Sigmoid colon (tissue), 7 donors: ENCODE measurements around the gene OPCML. TPM values are rescaled to one million over a fixed set of nuclear protein-coding genes. Genes with fewer than 3 reads are reported as not detected.

Experiments used
- DNase-seq: peaks from one replicate; pipeline ENCODE4 v3.0.0-alpha.2; 2019
- H3K27ac ChIP-seq, 4 donors: fragments of 200-600 bp; sonication (generic); one replicate each; pipeline ENCODE4 v1.5.1; 2016 to 2019; ENCODE audit warnings: mild to moderate bottlenecking in 1 of 4
- H3K27me3 ChIP-seq, 3 donors: fragments of 200-600 bp; sonication (generic); one replicate each; pipeline ENCODE4 v1.5.1; 2019; ENCODE audit warnings: mild to moderate bottlenecking in 1 of 3
- H3K36me3 ChIP-seq, 4 donors: fragments of 200-600 bp; sonication (generic); one replicate each; pipeline ENCODE4 v1.5.1; 2016 to 2019
- H3K4me1 ChIP-seq, 4 donors: fragments of 200-600 bp; sonication (generic); one replicate each; pipeline ENCODE4 v1.5.1; 2017 to 2019
- H3K4me3 ChIP-seq, 4 donors: fragments of 200-600 bp; sonication (generic); one replicate each; pipeline ENCODE4 v1.5.1; 2017 to 2019; ENCODE audit warnings: mild to moderate bottlenecking in 2 of 4, moderate library complexity in 1 of 4
- H3K9me3 ChIP-seq, 4 donors: fragments of 200-600 bp in 3 of 4; sonication (generic) in 3 of 4; one replicate each; pipeline versions ENCODE4 v1.5.1 to v1.6.1; 2013 to 2019
- CTCF ChIP-seq, 4 experiments: fragments of 450-650 bp in 3 of 4; fragments of 200-600 bp in 1 of 4; IDR thresholded peaks; one replicate each; pipeline ENCODE4 v1.5.1; 2016 to 2019; ENCODE audit warnings: antibody characterized with exemption in 4 of 4, mild to moderate bottlenecking in 3 of 4, moderate library complexity in 2 of 4
- EP300 ChIP-seq, 4 donors: sonication (generic); formaldehyde crosslinking; IDR thresholded peaks; one replicate each; pipeline ENCODE4 v1.6.1; 2017; ENCODE audit warnings: antibody characterized with exemption in 4 of 4
- POLR2A ChIP-seq, 2 donors: fragments of 450-650 bp; IDR thresholded peaks; one replicate each; pipeline ENCODE4 v1.6.1; 2016; ENCODE audit warnings: antibody characterized with exemption in 2 of 2, mild to moderate bottlenecking in 2 of 2, moderate library complexity in 2 of 2
- POLR2AphosphoS5 ChIP-seq, 4 donors: sonication (generic); formaldehyde crosslinking; IDR thresholded peaks; one replicate each; pipeline ENCODE4 v1.6.1; 2017; ENCODE audit warnings: antibody characterized with exemption in 4 of 4
- WGBS, 2 donors: extraction: QIAGEN DNeasy Blood & Tissue Kit; methylation state at CpG; one replicate each; pipeline ENCODE4 v1.1.7; 2013; 5-methylcytosine and 5-hydroxymethylcytosine counted together
- intact Hi-C: fragments of 100-400 bp; cut with DNase I; formaldehyde crosslinking; loops from one replicate; pipeline ENCODE4 v1.15.1; 2023
- polyA plus RNA-seq, 3 donors: library from polyadenylated mRNA; stranded (reverse); fragments of 200-250 nt; gene quantifications; one replicate each; pipeline ENCODE4 v1.2.3, GENCODE V29; 2013
- total RNA-seq, 4 donors: library from RNA; depleted of rRNA; stranded (reverse); fragments of >200 nt; gene quantifications; one replicate each; pipeline ENCODE4 v1.1.0, GENCODE V29; 2016
- donor health status: healthy with polysubstance abuse.
- donor health status: Bipolar disorder and iron deficiency.
- donor health status: healthy.

Gene OPCML
- total and polyA plus RNA-seq, 7 donors, result under 0.01 to 0.14 (median 0.03) TPM; not detected in 4

- WGBS, 2 donors, result 79 to 80% methylated on average over 7 of the region's 7 CpGs
Measured at GRCh38 chr11:133399855-133400625, 132.3 kb downstream of the OPCML start.

GRCh38 chr11:133399294-133399693 is 133.0 kb downstream of the OPCML start:
- TF ChIP-seq EP300 (IDR thresholded peaks at IDR 0.05), result no peak
- TF ChIP-seq POLR2AphosphoS5 (IDR thresholded peaks at IDR 0.05), result no peak
- no peak for TF ChIP-seq POLR2A (IDR thresholded peaks at IDR 0.05)
- no peak for TF ChIP-seq CTCF (IDR thresholded peaks at IDR 0.05)
- Histone ChIP-seq H3K27me3 (no peaks in the 10 kb centered on the region), H3K9me3 (no peaks in the 10 kb centered on the region), H3K4me1 (no peaks in the 10 kb centered on the region), H3K4me3 (no peak overlapping the region), H3K36me3 (no peaks in the 10 kb centered on the region), H3K27ac (no peak overlapping the region)
- intact Hi-C loops, result no loop called here
- WGBS, 2 donors, result 66 to 84% methylated on average over 2 of the region's 2 CpGs
- DNase-seq, result no peak

More at GRCh38 chr11:133399855-133400625, 132.3 kb downstream of the OPCML start:
- Histone ChIP-seq H3K36me3 (no peaks in the 10 kb centered on the region), H3K27ac (no peak overlapping the region), H3K27me3 (no peaks in the 10 kb centered on the region), H3K4me1 (no peaks in the 10 kb centered on the region), H3K4me3 (no peak overlapping the region), H3K9me3 (no peaks in the 10 kb centered on the region)
- intact Hi-C loops, result no loop called here
- no peak for TF ChIP-seq POLR2AphosphoS5 (IDR thresholded peaks at IDR 0.05)
- DNase-seq, result no peak

- H3K9me3 ChIP-seq, result peaks cover 0 to 2% (median 0%) of the 10 kb centered on the region in 4 donors
- TF ChIP-seq CTCF (IDR thresholded peaks at IDR 0.05) (no peak), POLR2AphosphoS5 (IDR thresholded peaks at IDR 0.05) (no peak), EP300 (IDR thresholded peaks at IDR 0.05) (no peak), POLR2A (IDR thresholded peaks at IDR 0.05) (no peak)
- 83 to 85% methylated on average over 14 of the region's 14 CpGs for WGBS, 2 donors
- no peak overlapping the region for H3K27ac ChIP-seq
- no peak overlapping the region for H3K4me3 ChIP-seq
- H3K27me3 ChIP-seq, result peaks cover 0 to 11% (median 0%) of the 10 kb centered on the region in 3 donors
- intact Hi-C loops, result no loop called here
- H3K36me3 ChIP-seq, result no peaks in the 10 kb centered on the region
- H3K4me1 ChIP-seq, result no peaks in the 10 kb centered on the region
- no peak for DNase-seq
Measured at GRCh38 chr11:133390803-133391202, 141.5 kb downstream of the OPCML start.

GRCh38 chr11:133388975-133389568 is 143.2 kb downstream of the OPCML start:
- H3K36me3 ChIP-seq, result no peaks in the 10 kb centered on the region
- TF ChIP-seq EP300 (IDR thresholded peaks at IDR 0.05), result no peak
- no peak for TF ChIP-seq CTCF (IDR thresholded peaks at IDR 0.05)
- no peak for TF ChIP-seq POLR2AphosphoS5 (IDR thresholded peaks at IDR 0.05)
- TF ChIP-seq POLR2A (IDR thresholded peaks at IDR 0.05), result no peak
- H3K27ac ChIP-seq, result no peak overlapping the region
- DNase-seq, result no peak
- H3K4me1 ChIP-seq, result no peaks in the 10 kb centered on the region
- WGBS, 2 donors, result 76 to 91% methylated on average over 5 of the region's 5 CpGs
- intact Hi-C loops, result no loop called here
- H3K27me3 ChIP-seq, result peaks cover 0 to 11% (median 4%) of the 10 kb centered on the region in 3 donors
- H3K9me3 ChIP-seq, result peaks cover 0 to 2% (median 0%) of the 10 kb centered on the region in 4 donors
- no peak overlapping the region for H3K4me3 ChIP-seq

GRCh38 chr11:133388260-133388659 is 144.0 kb downstream of the OPCML start:
- peaks cover 0 to 3% (median under 1%) of the 10 kb centered on the region in 4 donors for H3K4me1 ChIP-seq
- 84 to 91% methylated on average over 2 of the region's 2 CpGs for WGBS, 2 donors
- no peak overlapping the region for H3K4me3 ChIP-seq
- peaks cover 0 to 11% (median 4%) of the 10 kb centered on the region in 3 donors for H3K27me3 ChIP-seq
- no peaks in the 10 kb centered on the region for H3K9me3 ChIP-seq
- no peaks in the 10 kb centered on the region for H3K36me3 ChIP-seq
- no peak for TF ChIP-seq EP300 (IDR thresholded peaks at IDR 0.05)
- intact Hi-C loops, result no loop called here
- no peak for DNase-seq
- no peak overlapping the region for H3K27ac ChIP-seq
